CD14-positive monocyte (primary cell): ENCODE results near the gene EXOC2. TPM values are rescaled to one million over a fixed set of nuclear protein-coding genes. Genes with fewer than 3 reads are reported as not detected.

Source experiments
- DNase-seq, 3 donors: peaks; one replicate each; pipeline ENCODE4 v3.0.0-alpha.2; 2011 to 2022
- H2AFZ ChIP-seq: 2 replicates; pipeline ENCODE4 v1.6.0; 2012; ENCODE audit warnings: mild to moderate bottlenecking, low read depth, low read length, inconsistent platforms; ENCODE audit not compliant: insufficient read depth, poor library complexity, severe bottlenecking
- H3K27ac ChIP-seq, 2 donors: 1 replicate in 1 of 2; 2 replicates in 1 of 2; pipeline ENCODE4 v1.5.1; 2012 to 2013; ENCODE audit warnings: low read length in 2 of 2, control low read depth in 1 of 2, inconsistent platforms in 1 of 2, low read depth in 1 of 2, mild to moderate bottlenecking in 1 of 2
- H3K27me3 ChIP-seq, 2 donors: one replicate each; pipeline versions ENCODE4 v1.6.0 to v1.6.1; 2011 to 2013; ENCODE audit warnings: low read length in 2 of 2; ENCODE audit not compliant: control insufficient read depth in 2 of 2, insufficient read depth in 2 of 2
- H3K36me3 ChIP-seq, 2 donors: replicated peaks in 1 of 2; 1 replicate in 1 of 2; 2 replicates in 1 of 2; pipeline versions ENCODE4 v1.5.1 to v1.6.1; 2012 to 2013; ENCODE audit warnings: low read length in 2 of 2, control low read depth in 1 of 2, inconsistent platforms in 1 of 2, mild to moderate bottlenecking in 1 of 2; ENCODE audit not compliant: insufficient read depth in 2 of 2, control insufficient read depth in 1 of 2
- H3K4me1 ChIP-seq, 2 donors: 1 replicate in 1 of 2; 2 replicates in 1 of 2; pipeline versions ENCODE4 v1.5.1 to v1.6.1; 2012 to 2013; ENCODE audit warnings: low read length in 2 of 2, control low read depth in 1 of 2, inconsistent platforms in 1 of 2, mild to moderate bottlenecking in 1 of 2, moderate library complexity in 1 of 2; ENCODE audit not compliant: insufficient read depth in 2 of 2, control insufficient read depth in 1 of 2
- H3K4me2 ChIP-seq: replicated peaks from 2 replicates; pipeline ENCODE3; 2012; ENCODE audit warnings: low read length, moderate library complexity, mild to moderate bottlenecking; ENCODE audit not compliant: poor library complexity, severe bottlenecking; ENCODE audit errors: extremely low read depth
- H3K4me3 ChIP-seq, 3 experiments: fragments of 200-600 bp in 1 of 3; sonication (generic) in 1 of 3; replicated peaks in 1 of 3; 1 replicate in 2 of 3; 2 replicates in 1 of 3; pipeline ENCODE4 v1.5.1; 2011 to 2013; ENCODE audit warnings: low read length in 3 of 3, mild to moderate bottlenecking in 3 of 3, control low read depth in 2 of 3, low read depth in 2 of 3, inconsistent platforms in 1 of 3, moderate library complexity in 1 of 3
- H3K79me2 ChIP-seq: 2 replicates; pipeline ENCODE4 v1.6.0; 2012; ENCODE audit warnings: mild to moderate bottlenecking, control low read depth, inconsistent platforms, low read length, moderate library complexity; ENCODE audit not compliant: insufficient read depth
- H3K9ac ChIP-seq: 2 replicates; pipeline ENCODE4 v1.6.0; 2017; ENCODE audit warnings: low read length, mild to moderate bottlenecking; ENCODE audit not compliant: insufficient read depth, poor library complexity, severe bottlenecking
- H3K9me3 ChIP-seq, 2 donors: replicated peaks in 1 of 2; 1 replicate in 1 of 2; 2 replicates in 1 of 2; pipeline versions ENCODE4 v1.5.1 to v1.6.1; 2012 to 2013; ENCODE audit warnings: low read length in 2 of 2, control low read depth in 1 of 2; ENCODE audit not compliant: control insufficient read depth in 1 of 2, insufficient read depth in 1 of 2
- H4K20me1 ChIP-seq: 2 replicates; pipeline ENCODE4 v1.6.0; 2012; ENCODE audit warnings: mild to moderate bottlenecking, low read length, control low read depth, moderate library complexity; ENCODE audit not compliant: insufficient read depth
- H3K27ac Mint-ChIP-seq, 7 donors: one replicate each; pipeline ENCODE4 v1.8.0; 2020; ENCODE audit warnings: mild to moderate bottlenecking in 7 of 7, mixed read lengths in 7 of 7, moderate library complexity in 6 of 7, inconsistent platforms in 2 of 7
- H3K27me3 Mint-ChIP-seq, 3 donors: one replicate each; pipeline ENCODE4 v1.8.0; 2021 to 2022; ENCODE audit warnings: low read depth in 3 of 3, mild to moderate bottlenecking in 3 of 3, mixed read lengths in 3 of 3, moderate library complexity in 3 of 3, inconsistent platforms in 1 of 3
- H3K36me3 Mint-ChIP-seq, 2 donors: one replicate each; pipeline ENCODE4 v1.8.0; 2020; ENCODE audit warnings: mixed read lengths in 2 of 2, inconsistent platforms in 1 of 2, mild to moderate bottlenecking in 1 of 2
- H3K4me1 Mint-ChIP-seq: one replicate; pipeline ENCODE4 v1.8.0; 2020; ENCODE audit warnings: mild to moderate bottlenecking, mixed read lengths
- H3K4me3 Mint-ChIP-seq, 2 donors: one replicate each; pipeline ENCODE4 v1.8.0; 2020; ENCODE audit warnings: mild to moderate bottlenecking in 2 of 2, mixed read lengths in 2 of 2, moderate library complexity in 1 of 2
- H3K9me3 Mint-ChIP-seq, 7 donors: one replicate each; pipeline ENCODE4 v1.8.0; 2020 to 2022; ENCODE audit warnings: mixed read lengths in 7 of 7, mild to moderate bottlenecking in 6 of 7, moderate library complexity in 6 of 7, inconsistent platforms in 2 of 7
- CTCF ChIP-seq: fragments of 200-600 bp; IDR thresholded peaks from one replicate; pipeline ENCODE4 v1.8.0; 2022; ENCODE audit warnings: antibody characterized with exemption, mild to moderate bottlenecking
- WGBS: methylation state at CpG from one replicate; pipeline ENCODE4 v1.1.5; 2013; ENCODE audit warnings: missing lambda C conversion rate; ENCODE audit not compliant: insufficient coverage; 5-methylcytosine and 5-hydroxymethylcytosine counted together
- intact Hi-C, 2 donors: fragments of 100-400 bp; cut with micrococcal nuclease; formaldehyde crosslinking; loops; one replicate each; pipeline versions ENCODE4 v1.15.0 to v1.15.1; 2023
- polyA plus RNA-seq, 3 donors: library from polyadenylated mRNA; depleted of rRNA in 1 of 3; unstranded in 2 of 3; stranded (reverse) in 1 of 3; fragments of 300-500 nt in 2 of 3; fragments of >200 nt in 1 of 3; fragmentation: Illumina TruSeq in 2 of 3; gene quantifications; 1 replicate in 2 of 3; 2 replicates in 1 of 3; pipeline ENCODE4 v1.2.3, GENCODE V29; 2012 to 2021

The EXOC2 gene
- polyA plus RNA-seq, 3 donors, result 7.5 to 15.5 (median 12.0) TPM

GRCh38 chr6:549906-550305, 143.0 kb downstream of the EXOC2 start:
- H3K27ac Mint-ChIP-seq, result no peak overlapping the region
- no peaks in the 10 kb centered on the region for H3K4me1 Mint-ChIP-seq
- Histone ChIP-seq H3K4me3 (no peak overlapping the region), H3K9me3 (no peaks in the 10 kb centered on the region), H3K4me2 (no peak overlapping the region), H3K79me2 (no peaks in the 10 kb centered on the region), H3K9ac (no peak overlapping the region), H3K36me3 (peaks cover 18 to 62% of the 10 kb centered on the region in 2 donors), H2AFZ (no peak overlapping the region), H3K27me3 (no peaks in the 10 kb centered on the region), H3K4me1 (no peaks in the 10 kb centered on the region), H4K20me1 (no peaks in the 10 kb centered on the region), H3K27ac (no peak overlapping the region)
- no peak for TF ChIP-seq CTCF
- H3K9me3 Mint-ChIP-seq, result peaks cover 0 to 3% (median 0%) of the 10 kb centered on the region in 7 donors
- 100% methylated on average over 5 of the region's 6 CpGs for WGBS
- peaks cover 44 to 56% of the 10 kb centered on the region in 2 donors for H3K36me3 Mint-ChIP-seq
- peaks cover 0 to 1% (median 0%) of the 10 kb centered on the region in 3 donors for H3K27me3 Mint-ChIP-seq
- intact Hi-C loops, result no loop called here
- no peak for DNase-seq
- no peak overlapping the region for H3K4me3 Mint-ChIP-seq

GRCh38 chr6:548517-548916, 144.4 kb downstream of the EXOC2 start:
- intact Hi-C loops, result no loop called here
- Mint-ChIP-seq H3K27me3 (peaks cover 0 to 3% (median 0%) of the 10 kb centered on the region in 3 donors), H3K27ac (no peak overlapping the region), H3K4me3 (no peak overlapping the region), H3K4me1 (no peaks in the 10 kb centered on the region), H3K9me3 (peaks cover 0 to 3% (median 0%) of the 10 kb centered on the region in 7 donors), H3K36me3 (peaks cover 47 to 54% of the 10 kb centered on the region in 2 donors)
- Histone ChIP-seq H4K20me1 (no peaks in the 10 kb centered on the region), H2AFZ (no peak overlapping the region), H3K27ac (no peak overlapping the region), H3K9me3 (no peaks in the 10 kb centered on the region), H3K9ac (no peak overlapping the region), H3K4me1 (no peaks in the 10 kb centered on the region), H3K36me3 (peaks cover 20 to 56% of the 10 kb centered on the region in 2 donors), H3K79me2 (no peaks in the 10 kb centered on the region), H3K27me3 (no peaks in the 10 kb centered on the region), H3K4me3 (no peak overlapping the region), H3K4me2 (no peak overlapping the region)
- no peak for DNase-seq
- TF ChIP-seq CTCF, result no peak
- WGBS, result 93% methylated on average over 4 of the region's 6 CpGs
